ENCODE data around the gene MYL1. TPM values are rescaled to one million over a fixed set of nuclear protein-coding genes. Genes with fewer than 3 reads are reported as not detected.

MYL1 gene
- total RNA-seq, 6 donors from 2014 or later = not detected

DNA sequence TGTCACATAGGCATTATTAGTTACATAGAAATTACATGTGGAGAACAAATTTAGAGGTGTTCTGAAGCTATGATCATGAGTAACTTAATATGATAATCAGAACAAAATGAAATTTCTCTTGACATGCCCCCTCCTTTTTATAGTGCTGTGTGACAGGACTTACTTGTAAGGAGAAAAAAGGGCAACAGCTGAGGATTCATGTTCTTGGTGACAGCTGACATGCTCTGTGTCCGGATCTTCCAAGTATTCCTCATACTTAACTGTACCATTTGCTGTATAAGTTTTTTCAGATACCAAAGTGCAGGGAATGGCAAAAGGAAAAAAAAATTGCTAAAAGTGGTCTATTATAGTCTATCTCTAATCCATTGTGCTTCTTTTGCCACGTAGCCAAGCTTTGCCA is 3.5 kb upstream of the MYL1 start:
- H3K27ac ChIP-seq = no peak overlapping the region
- ATAC-seq (ENCODE audit: low FRiP score in 2 of 2) (no peak), DNase-seq (no peak)
- H3K36me3 ChIP-seq = no peaks in the 10 kb centered on the region
- no peaks in the 10 kb centered on the region for H3K4me1 ChIP-seq
- 78 to 80% methylated on average over 2 of the region's 2 CpGs for WGBS, 2 donors
- H3K4me3 ChIP-seq = no peak overlapping the region
- TF ChIP-seq EP300 (IDR thresholded peaks at IDR 0.05) (no peak), POLR2A (IDR thresholded peaks at IDR 0.05) (no peak), POLR2AphosphoS5 (IDR thresholded peaks at IDR 0.05) (no peak)
- TF ChIP-seq, protein P1, sequence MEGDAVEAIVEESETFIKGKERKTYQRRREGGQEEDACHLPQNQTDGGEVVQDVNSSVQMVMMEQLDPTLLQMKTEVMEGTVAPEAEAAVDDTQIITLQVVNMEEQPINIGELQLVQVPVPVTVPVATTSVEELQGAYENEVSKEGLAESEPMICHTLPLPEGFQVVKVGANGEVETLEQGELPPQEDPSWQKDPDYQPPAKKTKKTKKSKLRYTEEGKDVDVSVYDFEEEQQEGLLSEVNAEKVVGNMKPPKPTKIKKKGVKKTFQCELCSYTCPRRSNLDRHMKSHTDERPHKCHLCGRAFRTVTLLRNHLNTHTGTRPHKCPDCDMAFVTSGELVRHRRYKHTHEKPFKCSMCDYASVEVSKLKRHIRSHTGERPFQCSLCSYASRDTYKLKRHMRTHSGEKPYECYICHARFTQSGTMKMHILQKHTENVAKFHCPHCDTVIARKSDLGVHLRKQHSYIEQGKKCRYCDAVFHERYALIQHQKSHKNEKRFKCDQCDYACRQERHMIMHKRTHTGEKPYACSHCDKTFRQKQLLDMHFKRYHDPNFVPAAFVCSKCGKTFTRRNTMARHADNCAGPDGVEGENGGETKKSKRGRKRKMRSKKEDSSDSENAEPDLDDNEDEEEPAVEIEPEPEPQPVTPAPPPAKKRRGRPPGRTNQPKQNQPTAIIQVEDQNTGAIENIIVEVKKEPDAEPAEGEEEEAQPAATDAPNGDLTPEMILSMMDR (IDR thresholded peaks at IDR 0.05) = no peak
- no peaks in the 10 kb centered on the region for H3K9me3 ChIP-seq
- no peaks in the 10 kb centered on the region for H3K27me3 ChIP-seq

DNA sequence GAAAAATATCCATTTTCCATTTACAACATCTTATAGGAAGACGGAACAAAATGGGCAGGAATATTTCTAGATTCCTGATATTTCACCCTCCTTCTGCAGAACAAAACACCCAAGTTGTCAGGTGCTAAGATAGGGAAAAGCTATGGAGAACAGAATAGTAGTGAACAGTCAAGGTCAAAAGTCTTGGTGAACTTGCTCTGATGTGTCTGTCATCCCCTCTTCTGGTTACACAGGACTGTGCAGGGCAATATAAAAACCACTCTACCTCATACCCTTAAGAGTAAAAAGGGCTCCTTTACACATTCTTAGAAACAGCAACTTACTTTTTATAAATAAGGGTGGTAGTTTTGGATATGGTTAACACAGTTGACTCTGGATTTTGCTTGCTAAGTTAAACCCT is 4.4 kb downstream of the MYL1 start:
- ATAC-seq (ENCODE audit: low FRiP score in 2 of 2) (no peak), DNase-seq (no peak)
- Histone ChIP-seq H3K27me3 (no peaks in the 10 kb centered on the region), H3K9me3 (no peaks in the 10 kb centered on the region), H3K36me3 (no peaks in the 10 kb centered on the region), H3K27ac (no peak overlapping the region), H3K4me3 (no peak overlapping the region), H3K4me1 (no peaks in the 10 kb centered on the region)
- no peak for TF ChIP-seq EP300 (IDR thresholded peaks at IDR 0.05)
- no peak for TF ChIP-seq POLR2A (IDR thresholded peaks at IDR 0.05)
- TF ChIP-seq, protein P1 (IDR thresholded peaks at IDR 0.05) = no peak
- TF ChIP-seq POLR2AphosphoS5 (IDR thresholded peaks at IDR 0.05) = no peak
- 0% methylated on average over 1 of the region's 1 CpG for WGBS, 2 donors

DNA sequence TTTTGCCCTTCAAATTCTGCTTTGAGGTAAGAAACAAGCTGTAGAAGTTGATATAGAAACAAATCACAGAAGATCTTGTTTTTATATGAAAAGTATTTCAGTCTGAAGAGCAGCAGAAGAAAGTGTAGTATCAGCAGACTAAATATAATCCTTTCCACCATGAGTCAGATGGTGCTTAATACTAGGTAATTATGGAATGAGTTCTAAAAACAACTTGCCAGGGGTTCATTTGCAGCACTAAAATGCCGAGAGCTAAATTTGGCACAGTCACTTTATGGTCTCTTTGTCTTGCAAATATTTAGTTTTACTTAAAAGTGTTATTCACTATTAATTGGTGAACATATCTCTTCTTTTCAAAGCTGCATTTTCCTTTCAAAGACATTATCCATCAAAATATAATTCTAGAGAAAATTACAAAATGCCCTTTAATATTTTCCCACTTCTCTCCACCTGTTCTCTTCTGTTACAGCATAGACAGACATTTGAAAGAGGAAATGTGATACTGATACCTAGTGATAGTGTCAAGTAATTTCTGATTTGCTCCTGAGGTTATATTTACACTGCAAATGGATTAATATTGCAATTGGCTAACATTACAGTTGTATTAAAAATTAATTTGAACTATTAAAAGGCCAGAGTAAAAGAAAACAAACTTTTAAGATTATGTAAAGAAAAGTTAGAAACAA is 5.3 kb downstream of the MYL1 start:
- TF ChIP-seq EP300 (IDR thresholded peaks at IDR 0.05) = no peak
- no peak for TF ChIP-seq POLR2AphosphoS5 (IDR thresholded peaks at IDR 0.05)
- TF ChIP-seq POLR2A (IDR thresholded peaks at IDR 0.05) = no peak
- TF ChIP-seq, protein P1 (IDR thresholded peaks at IDR 0.05) = no peak
- WGBS, 2 donors = 41 to 55% methylated on average over 1 of the region's 1 CpG

DNA sequence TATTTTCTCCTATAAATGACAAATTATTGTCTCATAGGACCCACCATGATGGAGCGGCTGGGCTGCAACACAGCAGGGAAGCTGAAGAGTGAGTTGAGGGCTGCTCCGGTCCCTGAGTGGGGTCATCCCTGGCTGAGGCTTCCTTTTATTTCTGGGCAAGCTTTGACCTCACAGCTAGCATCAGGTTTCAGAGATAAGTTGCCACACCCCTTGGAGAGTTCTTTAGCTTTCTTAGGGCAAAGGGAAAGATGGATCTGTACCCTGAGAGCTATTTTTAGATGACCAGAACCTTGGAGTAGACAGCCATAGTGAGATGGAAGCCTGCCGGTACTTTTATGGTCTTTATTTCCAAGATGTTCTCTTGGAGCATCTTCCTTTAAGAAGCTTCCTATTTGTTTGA is 11.5 kb downstream of the MYL1 start:
- DNase-seq = no peak
- H3K27ac ChIP-seq = no peak overlapping the region
- 93 to 94% methylated on average over 3 of the region's 3 CpGs for WGBS, 2 donors
- H3K27me3 ChIP-seq = no peaks in the 10 kb centered on the region
- H3K4me3 ChIP-seq = no peak overlapping the region
- no peak for ATAC-seq (ENCODE audit: low FRiP score in 2 of 2)
- no peaks in the 10 kb centered on the region for H3K9me3 ChIP-seq
- H3K36me3 ChIP-seq = no peaks in the 10 kb centered on the region
- no peak for TF ChIP-seq EP300 (IDR thresholded peaks at IDR 0.05)
- no peak for TF ChIP-seq POLR2AphosphoS5 (IDR thresholded peaks at IDR 0.05)
- TF ChIP-seq POLR2A (IDR thresholded peaks at IDR 0.05) = no peak
- no peaks in the 10 kb centered on the region for H3K4me1 ChIP-seq

More for the DNA sequence above, 5.3 kb downstream of the MYL1 start:
- Histone ChIP-seq H3K4me1 (no peaks in the 10 kb centered on the region), H3K27ac (no peak overlapping the region), H3K27me3 (no peaks in the 10 kb centered on the region), H3K4me3 (no peak overlapping the region), H3K9me3 (no peaks in the 10 kb centered on the region), H3K36me3 (no peaks in the 10 kb centered on the region)
- ATAC-seq (ENCODE audit: low FRiP score in 2 of 2) = no peak
- no peak for DNase-seq

DNA sequence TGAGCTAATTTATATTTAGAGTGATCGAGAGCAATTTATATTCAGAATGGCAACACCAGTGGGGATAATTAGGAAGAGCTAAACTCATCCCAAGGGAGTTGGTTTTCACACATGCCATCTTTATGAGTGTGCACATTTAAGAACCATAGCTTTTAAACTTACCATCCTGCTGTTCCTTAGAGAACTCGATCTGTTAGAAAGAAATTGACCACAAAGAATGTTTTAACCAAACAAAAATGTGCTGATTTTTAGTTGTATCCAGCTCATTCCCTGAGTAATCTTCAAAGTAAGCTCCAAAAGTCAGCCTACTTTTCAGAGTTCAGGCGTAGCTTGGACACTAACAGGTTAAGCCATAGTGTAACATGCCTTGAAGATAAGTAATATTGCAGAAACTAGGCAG is 12.6 kb downstream of the MYL1 start:
- no peak overlapping the region for H3K4me3 ChIP-seq
- no peaks in the 10 kb centered on the region for H3K9me3 ChIP-seq
- H3K27ac ChIP-seq = no peak overlapping the region
- ATAC-seq (ENCODE audit: low FRiP score in 2 of 2) (no peak), DNase-seq (no peak)
- H3K4me1 ChIP-seq = no peaks in the 10 kb centered on the region
- no peak for TF ChIP-seq POLR2A (IDR thresholded peaks at IDR 0.05)
- no peak for TF ChIP-seq EP300 (IDR thresholded peaks at IDR 0.05)
- TF ChIP-seq, protein P1 (IDR thresholded peaks at IDR 0.05) = no peak
- TF ChIP-seq POLR2AphosphoS5 (IDR thresholded peaks at IDR 0.05) = no peak
- H3K36me3 ChIP-seq = no peaks in the 10 kb centered on the region
- H3K27me3 ChIP-seq = no peaks in the 10 kb centered on the region
- WGBS, 2 donors = 68 to 72% methylated on average over 3 of the region's 3 CpGs
